Right forelimb (tissue), 1 donor: ENCODE data around the gene MRPL41.
"Not testable (repeated sequence)": the region's sequence is repeated elsewhere in the genome, so short reads cannot be mapped to it uniquely, and the experiment has no call there.

Source experiments
- DNase-seq: peaks from one replicate; pipeline ENCODE4 v3.0.0-alpha.2; 2018

Gene MRPL41

GRCh38 chr9:137551264-137552021 is at the start of gene MRPL41:
MRPL41 (plus strand) TSS chr9:137551879; CDS start chr9:137552082, 203 bp downstream.
- peak; percentile 92 for DNase-seq

GRCh38 chr9:137502008-137502911 is 49.4 kb upstream of the MRPL41 start:
- DNase-seq: no peak

DNA sequence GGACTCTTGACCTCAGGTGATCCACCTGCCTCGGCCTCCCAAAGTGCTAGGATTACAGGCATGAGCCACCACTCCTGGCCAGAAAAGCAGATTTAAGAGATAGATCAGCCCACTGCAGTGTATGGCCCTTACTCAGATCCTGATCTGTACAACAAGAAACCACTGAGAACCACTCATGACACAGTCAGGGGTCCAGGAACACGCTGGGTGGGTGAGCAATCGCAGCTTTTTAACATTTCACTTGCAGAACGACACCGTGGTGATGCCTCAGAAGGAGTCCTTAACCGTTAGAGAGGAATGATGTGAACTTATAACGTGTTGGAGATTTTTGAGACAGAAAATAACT is 47.3 kb upstream of the MRPL41 start:
- DNase-seq: no peak

GRCh38 chr9:137505421-137506140 is 46.1 kb upstream of the MRPL41 start:
- DNase-seq: no peak

DNA sequence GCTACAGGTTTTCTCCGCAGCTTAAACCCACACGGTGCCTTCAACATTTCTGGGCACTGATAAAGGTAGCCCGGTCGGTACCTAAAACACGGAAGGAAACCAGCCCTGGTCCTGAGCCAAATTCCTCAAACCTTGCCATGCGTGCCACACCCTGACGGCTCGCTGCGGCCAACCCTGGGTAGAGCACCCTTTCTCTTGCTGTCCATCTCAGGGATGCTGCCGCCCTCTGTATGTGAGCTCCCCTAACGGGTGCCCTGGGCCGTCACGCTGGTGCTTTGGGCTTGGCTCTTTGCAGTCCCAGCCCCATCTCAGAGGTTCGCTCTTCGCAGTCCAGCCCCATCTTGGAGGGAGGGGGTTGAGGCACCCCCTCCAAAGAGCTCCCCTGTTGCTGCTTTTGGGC is 45.4 kb upstream of the MRPL41 start:
- no peak for DNase-seq

- no peak for DNase-seq
Measured at GRCh38 chr9:137506702-137507171, 44.9 kb upstream of the MRPL41 start.

GRCh38 chr9:137509198-137509597 is 42.5 kb upstream of the MRPL41 start:
- no peak for DNase-seq

DNA sequence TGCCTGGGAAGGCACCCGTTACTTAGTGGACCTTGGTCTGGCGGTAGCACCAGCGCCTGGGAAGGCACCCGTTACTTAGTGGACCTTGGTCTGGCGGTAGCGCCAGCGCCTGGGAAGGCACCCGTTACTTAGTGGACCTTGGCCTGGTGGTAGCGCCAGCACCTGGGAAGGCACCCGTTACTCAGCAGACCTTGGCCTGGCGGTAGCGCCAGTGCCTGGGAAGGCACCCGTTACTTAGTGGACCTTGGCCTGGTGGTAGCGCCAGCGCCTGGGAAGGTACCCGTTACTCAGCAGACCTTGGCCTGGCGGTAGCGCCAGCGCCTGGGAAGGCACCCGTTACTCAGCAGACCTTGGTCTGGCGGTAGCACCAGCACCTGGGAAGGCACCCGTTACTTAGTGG is 40.6 kb upstream of the MRPL41 start:
- DNase-seq: not testable (repeated sequence)

GRCh38 chr9:137511758-137512463 is 39.8 kb upstream of the MRPL41 start:
- DNase-seq: no peak

DNA sequence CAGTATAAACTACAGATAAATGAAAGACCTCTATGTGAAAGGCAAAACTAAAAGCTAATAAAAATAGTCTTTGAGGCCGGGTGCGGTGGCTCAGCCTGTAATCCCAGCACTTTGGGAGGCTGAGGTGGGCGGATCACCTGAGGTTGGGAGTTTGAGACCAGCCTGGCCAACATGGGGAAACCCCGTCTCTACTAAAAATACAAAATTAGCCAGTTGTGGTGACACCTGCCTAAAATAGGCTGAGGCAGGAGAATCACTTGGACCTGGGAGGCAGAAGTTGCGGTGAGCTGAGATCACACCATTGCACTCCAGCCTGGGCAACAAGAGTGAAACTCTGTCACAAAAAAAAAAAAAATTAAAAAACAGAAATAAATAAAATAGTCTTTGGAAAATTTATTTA is 38.5 kb upstream of the MRPL41 start:
- not testable (repeated sequence) for DNase-seq

GRCh38 chr9:137513801-137514570 is 37.7 kb upstream of the MRPL41 start:
- not testable (repeated sequence) for DNase-seq

DNA sequence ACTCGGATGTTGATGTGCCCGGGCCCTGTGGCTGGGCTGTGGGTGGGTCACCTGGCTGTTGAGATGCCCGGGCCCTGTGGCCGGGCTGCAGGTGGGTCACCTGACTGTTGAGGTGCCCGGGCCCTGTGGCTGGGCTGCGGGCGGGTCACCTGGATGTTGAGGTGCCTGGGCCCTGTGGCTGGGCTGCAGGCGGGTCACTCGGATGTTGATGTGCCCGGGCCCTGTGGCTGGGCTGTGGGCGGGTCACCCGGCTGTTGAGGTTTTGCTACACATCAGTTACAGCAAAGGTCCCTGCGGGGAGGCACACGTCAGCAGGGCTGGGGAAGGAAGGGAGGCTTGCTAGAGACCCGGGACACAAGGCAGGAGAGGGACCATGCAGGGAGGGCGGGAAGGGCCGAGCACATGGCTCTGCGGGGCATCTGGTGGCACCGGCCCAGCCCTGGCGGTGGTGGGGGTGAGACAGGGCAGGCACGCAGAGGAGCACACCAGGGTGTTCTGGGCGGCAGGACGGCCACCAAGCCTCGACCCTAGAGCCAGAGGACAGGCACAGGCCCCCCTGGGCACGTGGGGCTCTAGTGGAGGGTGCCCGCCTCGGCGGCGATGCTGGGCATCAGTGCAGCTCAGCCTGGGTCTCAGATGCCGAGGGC is 36.9 kb upstream of the MRPL41 start:
- DNase-seq: no peak

GRCh38 chr9:137515338-137515724 is 36.3 kb upstream of the MRPL41 start:
- no peak for DNase-seq

DNA sequence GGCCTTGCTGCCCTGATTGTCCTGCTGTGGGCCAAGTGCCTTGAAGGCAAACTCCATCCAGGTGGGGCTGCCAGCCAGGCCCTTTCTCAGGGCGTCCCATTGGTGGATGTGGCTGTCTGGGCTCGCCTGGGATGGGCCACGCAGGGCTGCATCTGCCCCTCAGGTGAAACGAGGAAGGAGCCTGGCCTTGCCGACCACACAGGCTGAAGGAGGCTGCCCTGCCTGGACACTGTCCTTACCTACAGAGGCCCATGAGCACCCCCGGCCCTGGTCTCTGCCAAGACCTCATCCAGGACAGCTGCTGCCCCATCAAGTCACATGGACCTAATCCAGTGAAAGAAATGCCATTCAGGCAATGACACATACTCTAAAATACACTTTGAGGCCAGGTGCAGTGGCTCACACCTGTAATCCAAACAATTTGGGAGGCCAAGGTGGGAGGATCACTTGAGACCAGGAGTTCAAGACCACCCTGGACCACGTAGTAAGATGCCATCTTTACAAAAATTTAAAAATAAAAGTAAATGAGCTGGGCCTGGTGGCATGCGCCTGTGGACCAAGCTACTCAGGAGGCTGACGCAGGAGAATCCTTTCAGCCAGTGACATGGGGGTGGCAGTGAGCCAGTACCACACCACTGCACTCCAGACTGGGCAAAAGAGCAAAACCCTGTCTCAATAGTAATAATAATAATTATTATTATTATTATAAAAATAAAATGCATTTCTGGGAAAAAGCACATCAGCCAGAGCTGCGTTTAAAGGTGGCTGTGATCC is 35.3 kb upstream of the MRPL41 start:
- no peak for DNase-seq

DNA sequence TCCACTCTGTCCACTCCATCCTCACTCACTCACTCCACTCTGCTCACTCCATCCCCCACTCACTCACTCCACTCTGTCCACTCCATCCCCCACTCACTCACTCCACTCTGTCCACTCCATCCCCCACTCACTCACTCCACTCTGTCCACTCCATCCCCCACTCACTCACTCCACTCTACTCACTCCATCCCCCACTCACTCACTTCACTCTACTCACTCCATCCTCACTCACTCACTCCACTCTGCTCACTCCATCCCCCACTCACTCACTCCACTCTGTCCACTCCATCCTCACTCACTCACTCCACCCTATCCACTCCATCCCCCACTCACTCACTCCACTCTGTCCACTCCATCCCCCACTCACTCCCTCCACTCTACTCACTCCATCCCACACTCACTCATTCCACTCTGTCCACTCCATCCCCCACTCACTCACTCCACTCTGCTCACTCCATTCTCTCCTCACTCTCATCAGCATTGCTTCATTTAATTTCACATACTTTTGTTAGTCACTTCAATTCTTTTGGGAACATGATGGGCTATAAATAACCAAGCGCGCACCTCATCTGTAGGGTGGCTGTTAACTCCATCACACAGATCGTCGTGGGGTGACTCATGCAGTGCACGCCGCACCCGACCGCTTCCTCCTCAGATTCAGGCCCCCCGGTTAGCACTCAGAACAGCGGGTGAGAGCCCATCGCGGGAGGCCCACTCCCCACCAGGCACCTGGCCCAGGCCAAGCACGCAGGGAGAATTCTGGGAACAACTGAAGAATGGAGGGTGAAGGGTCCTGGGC is 32.8 kb upstream of the MRPL41 start:
- DNase-seq: not testable (repeated sequence)

- no peak for DNase-seq
Measured at GRCh38 chr9:137519553-137519952, 32.1 kb upstream of the MRPL41 start.

DNA sequence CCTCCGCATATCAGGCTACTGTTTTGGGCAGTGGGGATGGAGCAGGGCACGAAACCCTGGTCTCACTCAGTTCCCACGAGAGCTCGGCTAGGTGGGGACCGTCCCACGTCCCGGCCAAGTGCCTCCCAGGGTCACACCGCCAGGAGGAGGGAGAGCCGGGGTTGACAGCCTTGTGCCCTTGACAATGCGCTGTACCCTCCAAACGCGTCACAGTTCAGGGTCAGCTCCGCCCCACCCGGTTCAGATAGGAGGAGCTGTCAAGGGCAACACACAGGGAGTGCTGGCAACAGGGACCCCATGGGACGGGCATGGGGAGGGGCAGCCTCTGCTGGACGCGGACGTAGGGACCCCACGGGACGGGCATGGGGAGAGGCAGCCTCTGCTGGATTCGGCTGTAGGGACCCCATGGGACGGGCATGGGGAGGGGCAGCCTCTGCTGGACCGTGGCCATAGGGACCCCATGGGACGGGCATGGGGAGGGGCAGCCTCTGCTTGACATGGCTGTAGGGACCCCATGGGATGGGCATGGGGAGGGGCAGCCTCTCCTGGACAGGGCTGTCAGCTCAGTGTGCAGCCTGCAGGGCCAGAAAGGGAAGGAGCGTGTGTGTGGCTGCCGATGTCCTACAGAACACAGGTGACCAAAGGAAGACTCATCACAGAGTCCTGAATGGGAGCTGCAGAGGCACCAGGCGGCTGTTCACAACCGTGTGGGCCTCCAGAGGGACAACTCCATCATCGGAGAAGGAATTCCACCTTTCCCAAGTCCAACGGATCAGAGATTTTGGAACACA is 30.9 kb upstream of the MRPL41 start:
- DNase-seq: no peak

DNA sequence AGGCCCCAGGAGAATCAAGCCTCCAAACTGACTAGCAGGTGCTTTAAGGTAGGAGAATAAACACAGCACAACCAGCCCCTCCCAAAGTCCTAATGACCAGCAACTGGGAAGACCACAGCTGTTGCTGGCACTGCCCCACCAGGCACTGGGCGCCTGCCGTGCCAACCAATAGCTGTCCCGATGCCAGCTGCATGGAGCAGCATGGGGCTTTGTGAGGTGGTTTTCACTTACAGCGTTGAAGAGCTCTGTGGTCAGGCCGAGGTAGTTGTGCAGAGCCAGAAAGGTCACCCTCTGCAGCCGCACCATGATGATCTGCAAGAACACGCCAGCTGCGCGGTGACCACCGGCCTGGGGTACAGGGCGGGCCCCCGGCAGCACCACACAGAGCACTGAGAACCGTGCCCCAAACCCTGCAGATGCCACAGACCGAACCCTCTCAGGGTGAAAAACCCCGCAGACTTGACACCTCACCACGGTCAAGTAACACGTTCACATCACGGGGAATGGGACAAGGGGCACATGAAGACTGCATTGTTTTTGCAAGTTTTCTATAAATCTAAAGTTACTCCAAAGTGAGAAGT is 30.2 kb upstream of the MRPL41 start:
- DNase-seq: no peak
